Central memory CD4-positive, alpha-beta T cell (primary cell): Measurements from ENCODE around the gene SLC5A2.

Source experiments
- DNase-seq: peaks from one replicate; pipeline ENCODE4 v3.0.0; 2022

The SLC5A2 gene

DNA sequence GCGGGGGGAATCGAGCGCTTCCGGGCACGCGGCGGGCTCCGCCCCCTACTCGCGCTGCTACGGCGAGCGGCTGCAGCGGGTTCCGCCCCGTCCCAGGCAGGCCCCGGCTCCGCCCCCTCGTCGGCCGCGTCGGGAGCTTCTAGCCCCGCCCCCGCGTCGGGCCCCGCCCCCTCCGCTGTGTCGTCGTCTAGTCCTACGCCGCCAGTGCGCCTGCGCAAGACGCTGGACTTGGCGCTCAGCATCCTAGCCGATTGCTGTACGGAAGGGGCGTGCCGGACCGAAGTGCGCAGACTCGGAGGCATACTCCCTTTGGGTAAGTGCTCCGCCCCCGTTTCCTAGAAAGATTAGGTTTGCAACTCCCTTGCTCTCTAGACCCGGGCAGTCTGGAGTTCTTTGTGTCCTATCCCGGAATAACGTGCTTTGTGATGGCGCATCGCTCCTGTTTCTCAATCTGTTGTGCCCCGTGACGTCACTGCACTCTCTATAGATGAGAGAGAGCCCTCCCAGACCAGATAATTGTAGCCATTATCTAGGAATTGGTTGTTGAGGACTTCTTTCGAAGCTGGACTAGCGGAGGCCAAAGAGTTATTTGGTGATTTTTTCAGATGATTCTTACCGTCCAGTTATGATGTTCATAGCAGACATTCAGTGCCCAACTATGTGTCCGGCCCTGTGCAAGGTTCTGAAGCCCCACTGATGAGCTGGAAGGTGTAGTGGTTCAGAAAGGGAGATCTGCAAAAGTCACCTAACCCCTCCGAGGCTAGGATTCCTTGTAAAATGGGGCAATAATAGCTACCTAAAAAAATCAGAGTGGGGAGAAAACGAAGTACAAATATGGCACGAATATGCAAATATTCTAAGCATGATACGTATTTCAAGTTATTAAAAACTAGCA lies 23.0 kb upstream of the SLC5A2 start:
- peak; percentile 99 for DNase-seq

DNA sequence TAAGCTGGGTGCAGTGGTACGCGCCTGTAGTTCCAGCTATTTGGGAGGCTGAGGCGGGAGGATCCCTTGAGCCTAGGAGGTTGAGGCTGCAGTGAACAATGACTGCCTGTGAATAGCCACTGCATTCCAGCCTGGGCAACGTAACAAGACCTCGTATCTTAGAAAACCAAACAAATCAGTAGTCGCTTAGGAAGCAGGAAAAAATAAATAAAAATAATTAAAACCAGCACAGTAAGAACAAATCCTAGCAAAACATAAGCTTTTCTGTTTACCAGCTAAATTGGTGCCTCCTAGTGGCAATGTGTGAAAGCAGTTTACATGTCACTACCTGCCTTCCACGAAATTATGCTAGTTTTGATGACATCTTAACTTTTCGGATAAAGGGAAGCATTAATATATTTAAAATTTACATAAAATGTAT lies 22.3 kb upstream of the SLC5A2 start:
- DNase-seq: peak; percentile 38

DNA sequence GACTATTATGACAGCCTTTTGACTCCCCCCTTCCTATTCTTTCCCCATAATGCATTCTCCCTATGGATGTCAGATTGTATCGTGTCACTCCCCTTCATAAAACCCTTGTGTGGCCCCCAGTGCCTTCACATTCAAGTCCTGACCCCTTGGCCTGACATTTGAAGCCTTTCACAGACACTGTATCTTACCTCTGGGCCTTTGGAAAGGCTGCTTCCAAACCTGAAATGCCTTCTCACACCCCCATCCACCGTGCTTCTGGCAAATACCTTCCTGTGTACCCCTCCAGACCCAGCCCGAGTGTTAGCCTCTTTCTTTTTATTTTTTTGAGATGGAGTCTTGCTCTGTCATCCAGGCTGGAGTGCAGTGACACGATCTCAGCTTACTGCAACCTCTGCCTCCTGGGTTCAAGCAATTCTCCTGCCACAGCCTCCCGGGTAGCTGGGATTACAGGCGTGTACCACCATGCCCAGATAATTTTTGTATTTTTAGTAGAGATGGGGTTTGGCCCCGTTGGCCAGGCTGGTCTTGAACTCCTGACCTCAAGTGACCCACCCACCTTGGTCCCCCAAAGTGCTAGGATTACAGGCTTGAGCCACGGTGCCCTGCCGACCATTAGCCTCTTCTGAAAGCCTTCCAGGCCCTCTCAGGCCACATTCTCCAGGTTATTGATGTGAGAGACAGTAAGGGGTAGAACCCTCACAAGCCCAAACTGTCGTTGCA lies 21.6 kb upstream of the SLC5A2 start:
- no peak for DNase-seq

DNA sequence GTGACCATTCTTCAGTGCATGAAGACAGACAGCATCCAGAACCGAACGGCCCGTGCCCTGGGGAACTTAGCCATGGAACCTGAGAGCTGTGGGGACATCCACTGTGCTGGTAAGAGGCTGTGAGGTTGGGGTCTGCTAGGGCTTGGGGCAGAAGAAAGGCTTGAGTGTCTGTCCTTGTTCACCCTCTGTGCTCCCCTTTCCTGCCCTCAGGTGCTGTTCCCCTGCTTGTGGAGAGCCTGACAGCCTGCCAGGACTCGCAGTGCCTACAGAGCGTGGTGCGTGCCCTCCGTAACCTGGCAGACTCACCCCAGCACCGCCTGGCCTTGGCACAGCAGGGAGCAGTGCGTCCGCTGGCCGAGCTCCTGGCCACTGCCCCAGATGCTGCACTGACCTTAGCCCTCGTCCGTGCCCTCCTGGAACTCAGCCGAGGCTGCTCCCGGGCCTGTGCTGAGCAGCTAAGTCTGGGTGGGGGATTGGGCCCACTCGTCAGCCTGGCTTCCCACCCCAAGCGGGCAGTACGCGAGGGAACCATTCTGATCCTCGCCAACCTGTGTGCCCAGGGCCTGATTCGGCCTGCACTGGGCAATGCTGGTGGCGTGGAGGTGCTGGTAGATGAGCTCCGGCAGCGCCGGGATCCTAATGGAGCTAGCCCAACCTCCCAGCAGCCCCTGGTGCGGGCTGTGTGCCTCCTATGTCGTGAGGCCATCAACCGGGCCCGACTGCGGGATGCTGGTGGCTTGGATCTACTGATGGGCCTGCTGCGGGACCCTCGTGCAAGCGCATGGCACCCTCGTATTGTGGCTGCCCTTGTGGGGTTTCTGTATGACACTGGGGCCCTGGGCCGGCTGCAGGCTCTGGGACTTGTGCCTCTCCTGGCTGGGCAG lies 20.8 kb upstream of the SLC5A2 start:
- DNase-seq: no peak

DNA sequence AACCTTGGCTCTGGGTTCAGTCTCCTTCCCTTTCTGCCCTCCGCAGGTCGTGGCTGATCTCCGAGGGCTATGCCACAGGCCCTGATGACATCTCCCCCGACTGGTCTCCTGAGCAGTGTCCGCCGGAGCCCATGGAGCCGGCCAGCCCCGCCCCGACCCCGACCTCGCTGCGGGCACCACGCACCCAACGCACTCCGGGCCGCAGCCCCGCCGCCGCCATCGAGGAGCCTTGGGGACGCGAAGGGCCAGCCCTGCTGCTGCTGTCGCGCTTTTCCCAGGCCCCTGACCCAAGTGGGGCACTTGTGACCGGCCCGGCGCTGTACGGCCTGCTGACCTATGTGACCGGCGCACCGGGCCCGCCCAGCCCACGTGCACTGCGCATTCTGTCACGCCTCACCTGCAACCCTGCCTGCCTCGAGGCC lies 18.6 kb upstream of the SLC5A2 start:
- no peak for DNase-seq

DNA sequence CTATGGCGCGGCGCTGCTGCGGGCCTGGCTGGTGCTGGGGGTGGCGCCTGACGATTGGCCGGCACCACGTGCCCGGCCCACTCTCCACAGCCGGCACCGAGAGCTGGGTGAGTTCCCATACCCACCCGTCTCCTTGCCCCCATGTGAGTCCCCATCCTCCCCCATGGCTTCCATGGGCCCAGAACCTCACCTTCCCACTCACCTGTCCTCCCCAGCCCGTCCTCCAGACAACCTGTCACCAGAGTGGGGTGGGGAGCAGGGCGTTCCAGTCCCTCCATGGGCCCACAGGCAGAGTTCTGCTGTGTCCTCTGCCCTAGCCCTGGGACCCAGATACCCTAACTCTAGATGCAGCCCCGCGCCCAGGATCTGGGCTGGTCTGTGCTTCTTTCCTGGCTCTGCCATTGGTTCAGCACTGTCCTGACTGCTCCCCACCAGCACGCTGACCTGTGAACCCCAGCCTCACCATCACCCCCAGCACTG lies 18.1 kb upstream of the SLC5A2 start:
- no peak for DNase-seq

DNA sequence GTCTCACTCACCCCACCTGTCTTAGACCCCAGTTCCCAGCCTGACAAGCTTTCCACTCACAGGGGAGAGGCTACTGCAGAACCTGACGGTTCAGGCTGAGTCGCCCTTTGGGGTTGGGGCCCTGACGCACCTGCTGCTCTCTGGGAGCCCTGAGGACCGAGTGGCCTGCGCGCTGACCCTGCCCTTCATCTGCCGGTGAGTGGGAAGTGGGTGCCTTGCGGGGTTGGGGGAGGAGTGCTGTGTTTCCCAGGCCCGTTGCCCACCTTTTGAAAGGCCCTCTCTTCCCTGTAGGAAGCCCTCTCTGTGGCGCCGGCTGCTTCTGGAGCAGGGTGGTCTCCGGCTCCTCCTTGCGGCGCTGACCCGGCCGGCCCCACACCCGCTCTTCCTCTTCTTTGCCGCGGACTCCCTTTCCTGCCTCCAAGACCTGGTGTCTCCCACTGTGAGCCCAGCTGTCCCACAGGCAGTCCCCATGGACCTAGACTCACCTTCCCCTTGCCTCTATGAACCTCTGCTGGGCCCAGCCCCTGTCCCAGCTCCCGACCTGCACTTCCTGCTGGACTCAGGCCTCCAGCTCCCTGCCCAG lies 17.0 kb upstream of the SLC5A2 start:
- DNase-seq: no peak

DNA sequence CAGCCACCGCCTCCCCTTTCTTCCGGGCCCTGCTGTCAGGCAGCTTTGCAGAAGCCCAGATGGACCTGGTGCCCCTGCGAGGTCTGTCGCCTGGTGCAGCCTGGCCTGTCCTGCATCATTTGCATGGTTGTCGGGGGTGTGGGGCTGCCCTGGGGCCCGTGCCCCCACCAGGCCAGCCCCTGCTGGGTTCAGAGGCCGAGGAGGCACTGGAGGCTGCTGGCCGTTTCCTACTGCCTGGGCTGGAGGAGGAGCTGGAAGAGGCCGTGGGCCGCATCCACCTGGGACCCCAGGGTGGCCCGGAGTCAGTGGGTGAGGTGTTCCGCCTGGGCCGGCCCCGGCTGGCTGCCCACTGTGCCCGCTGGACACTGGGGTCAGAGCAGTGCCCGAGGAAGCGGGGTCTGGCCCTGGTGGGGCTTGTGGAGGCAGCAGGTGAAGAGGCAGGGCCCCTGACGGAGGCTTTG lies 16.5 kb upstream of the SLC5A2 start:
- no peak for DNase-seq

DNA sequence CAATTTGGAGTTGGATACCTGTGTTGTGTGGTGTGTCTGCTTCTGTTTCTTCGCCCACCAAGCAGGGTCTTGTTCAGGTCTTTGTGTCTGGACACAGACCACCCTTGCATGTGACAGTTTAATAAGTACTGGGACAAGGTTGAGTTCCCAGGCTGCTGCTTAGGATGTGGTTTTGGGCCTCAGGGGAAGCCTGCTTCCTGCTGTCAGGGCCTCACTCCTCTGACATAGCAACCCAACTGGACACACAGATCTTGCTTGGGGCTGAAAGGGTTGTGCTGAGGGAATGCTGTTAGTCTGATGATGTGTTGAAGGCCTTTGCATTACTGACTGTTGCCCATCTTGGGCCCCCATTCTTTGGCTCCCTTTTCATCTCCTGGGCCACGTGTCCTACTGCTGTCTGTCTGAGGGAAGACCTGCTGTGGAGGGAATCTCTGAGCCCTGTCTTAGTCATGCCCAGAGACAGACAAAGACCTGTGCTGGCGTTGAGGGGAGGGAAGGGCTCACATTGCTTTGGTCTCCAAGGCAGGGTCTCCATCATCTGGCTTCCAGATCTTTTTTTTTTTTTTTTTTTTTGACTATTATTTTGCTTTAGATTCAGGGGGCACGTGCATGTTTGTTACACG lies 15.7 kb upstream of the SLC5A2 start:
- DNase-seq: no peak

DNA sequence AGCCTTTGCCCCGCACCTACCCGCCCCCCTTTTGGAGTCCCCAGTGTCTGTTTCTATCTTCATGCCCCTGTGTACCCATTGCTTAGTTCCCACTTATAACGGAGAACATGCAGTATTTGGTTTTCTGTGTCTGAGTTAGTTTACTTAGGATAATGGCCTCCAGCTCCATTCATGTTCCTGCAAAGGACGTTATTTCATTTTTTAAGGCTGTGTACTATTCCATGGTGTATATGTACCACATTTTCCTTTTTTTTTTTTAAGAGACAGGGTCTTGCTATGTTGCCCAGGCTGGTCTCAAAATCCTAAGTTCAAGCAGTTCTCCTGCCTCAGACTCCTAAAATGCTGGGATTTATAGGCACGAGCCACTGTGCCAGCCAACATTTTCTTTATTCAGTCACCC lies 15.1 kb upstream of the SLC5A2 start:
- DNase-seq: no peak

DNA sequence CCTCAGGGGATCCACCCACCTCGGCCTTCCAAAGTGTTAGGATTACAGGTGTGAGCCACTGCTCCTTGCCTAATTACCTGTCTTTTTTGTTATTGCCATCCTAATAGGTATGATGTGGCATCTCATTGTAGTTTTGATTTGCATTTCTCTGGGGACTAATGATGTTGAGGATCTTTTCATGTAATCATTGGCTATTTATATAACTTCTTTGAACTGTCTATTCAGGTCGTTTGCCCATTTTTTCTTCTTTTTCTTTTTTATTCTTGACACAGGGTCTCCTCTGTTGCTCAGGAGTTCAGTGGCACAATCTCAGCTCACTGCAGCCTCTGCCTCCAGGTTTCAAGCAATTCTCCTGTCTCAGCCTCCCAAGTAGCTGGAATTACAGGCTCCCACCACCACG lies 12.3 kb upstream of the SLC5A2 start:
- DNase-seq: no peak

DNA sequence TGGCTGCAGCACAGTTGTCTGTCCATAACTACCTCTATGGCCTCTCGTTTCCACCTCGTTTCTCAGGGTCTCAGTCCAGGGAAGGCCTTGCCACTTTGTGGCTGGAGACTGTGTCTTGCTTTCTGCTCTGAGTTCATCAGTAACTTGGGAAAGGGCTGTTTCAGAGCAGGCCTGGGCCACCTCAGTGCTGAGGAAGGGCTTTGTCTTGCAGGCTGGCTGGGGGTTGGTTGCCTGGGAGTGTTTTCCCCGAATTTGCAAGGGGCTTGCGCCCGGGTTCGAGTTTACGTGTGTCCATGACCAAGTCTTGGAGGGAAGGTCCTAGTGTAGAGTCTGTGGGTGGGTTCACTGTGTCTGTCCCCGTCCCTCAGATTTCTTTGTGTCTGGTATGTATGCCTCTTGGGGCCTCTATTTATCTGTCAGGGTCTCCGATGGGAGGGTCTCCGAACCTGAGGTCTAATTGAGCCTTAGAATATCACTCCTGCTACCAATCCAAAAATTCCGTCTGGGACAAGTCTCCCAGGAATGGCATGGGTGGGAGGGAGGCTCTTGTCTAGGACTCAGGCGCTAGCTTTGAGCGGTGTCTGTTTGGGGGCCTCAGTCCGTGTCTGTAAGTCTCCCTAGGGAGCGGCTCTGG lies 11.6 kb upstream of the SLC5A2 start:
- no peak for DNase-seq

DNA sequence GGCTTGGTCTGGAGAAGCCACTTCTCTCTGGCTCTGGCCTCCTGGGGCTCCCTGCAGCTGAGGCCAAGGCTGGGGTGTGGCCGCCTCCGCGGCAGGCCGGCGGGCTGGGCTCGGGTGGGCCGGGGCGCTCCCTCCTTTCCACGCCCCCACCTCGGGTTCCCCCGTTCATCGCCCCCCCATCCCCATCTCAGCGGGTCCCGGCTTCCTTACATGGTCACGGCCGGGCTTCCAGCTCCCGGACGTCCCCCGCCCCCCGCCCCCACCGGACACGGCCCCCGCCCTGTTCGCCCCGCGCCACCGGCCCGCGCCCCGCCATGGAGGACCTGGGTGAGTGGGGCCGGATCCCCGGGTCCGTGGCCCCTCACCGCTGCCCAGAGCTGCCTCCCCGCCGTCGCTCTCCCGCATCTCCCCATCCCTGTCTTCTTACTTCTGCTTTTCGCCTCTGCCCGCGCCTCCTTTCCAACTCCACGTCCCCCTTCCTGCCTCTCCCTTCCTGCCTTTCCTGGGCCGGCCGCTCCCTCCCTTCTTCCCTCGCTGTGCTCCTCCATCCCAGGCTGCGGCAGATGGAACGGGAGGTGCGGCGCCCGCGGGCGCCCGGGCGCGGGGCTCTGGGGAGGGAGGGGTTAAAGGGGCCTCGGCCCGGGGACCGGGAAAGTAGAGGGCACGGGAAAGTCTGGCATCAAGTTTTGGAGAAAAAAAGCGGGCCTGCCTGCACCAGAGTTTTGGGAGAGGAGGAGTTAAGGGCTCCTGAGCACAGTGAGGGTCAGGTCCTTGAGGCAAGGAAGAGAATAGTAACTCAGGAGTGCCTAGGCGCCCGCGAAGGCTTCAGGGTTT lies 10.8 kb upstream of the SLC5A2 start, which contains the start of gene TGFB1I1:
Gene TGFB1I1 (plus strand): TSS at position 278 of the 834 bp plus-strand sequence. CDS start 37 bp downstream, at position 315.
- DNase-seq: no peak

DNA sequence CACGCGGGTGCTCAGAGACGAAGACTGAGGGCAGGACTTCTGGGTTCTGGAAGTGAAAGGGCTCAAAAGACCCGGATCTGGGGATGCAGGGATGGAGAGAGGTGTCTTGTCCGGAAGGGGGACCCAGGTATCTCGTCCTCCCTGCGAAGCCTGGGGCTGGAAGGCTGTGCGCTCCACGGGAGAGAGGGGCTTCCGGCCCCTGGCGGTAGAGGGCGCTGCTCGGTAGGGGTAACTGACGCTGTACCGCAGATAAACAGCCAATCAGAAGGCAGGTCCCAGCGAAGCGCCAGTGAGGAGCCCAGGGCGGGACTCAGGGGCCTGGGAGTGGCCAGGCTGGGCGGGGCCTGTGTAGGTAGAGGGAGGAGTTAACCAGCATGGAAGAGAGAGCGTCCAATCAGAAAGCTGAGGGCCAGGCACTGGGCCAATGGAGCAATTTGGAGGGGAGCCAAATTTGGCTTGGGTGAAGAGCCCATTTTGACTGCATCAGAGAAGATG lies 10.2 kb upstream of the SLC5A2 start:
- peak; percentile 19 for DNase-seq

DNA sequence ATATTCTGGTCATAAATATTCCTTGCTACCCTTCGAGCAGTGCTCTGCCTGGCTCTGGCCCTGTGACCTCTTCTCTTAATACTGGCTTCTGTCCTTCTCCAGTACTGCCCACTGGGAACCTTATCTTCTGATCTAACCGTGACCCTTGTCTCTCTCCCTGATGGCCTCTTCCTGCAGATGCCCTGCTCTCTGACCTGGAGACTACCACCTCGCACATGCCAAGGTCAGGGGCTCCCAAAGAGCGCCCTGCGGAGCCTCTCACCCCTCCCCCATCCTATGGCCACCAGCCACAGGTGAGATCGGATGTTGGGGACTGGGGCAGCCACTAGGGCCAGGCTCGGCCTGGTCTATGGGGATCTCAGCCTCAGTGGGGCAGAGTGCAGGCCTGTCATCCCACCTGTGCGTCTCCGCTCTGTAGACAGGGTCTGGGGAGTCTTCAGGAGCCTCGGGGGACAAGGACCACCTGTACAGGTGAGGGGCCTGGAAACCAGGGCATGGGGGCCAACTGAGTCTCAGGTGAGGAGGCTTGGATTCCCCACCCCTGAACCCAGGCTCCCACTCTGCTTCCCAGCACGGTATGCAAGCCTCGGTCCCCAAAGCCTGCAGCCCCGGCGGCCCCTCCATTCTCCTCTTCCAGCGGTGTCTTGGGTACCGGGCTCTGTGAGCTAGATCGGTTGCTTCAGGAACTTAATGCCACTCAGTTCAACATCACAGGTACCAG lies 9.5 kb upstream of the SLC5A2 start:
- DNase-seq: no peak

DNA sequence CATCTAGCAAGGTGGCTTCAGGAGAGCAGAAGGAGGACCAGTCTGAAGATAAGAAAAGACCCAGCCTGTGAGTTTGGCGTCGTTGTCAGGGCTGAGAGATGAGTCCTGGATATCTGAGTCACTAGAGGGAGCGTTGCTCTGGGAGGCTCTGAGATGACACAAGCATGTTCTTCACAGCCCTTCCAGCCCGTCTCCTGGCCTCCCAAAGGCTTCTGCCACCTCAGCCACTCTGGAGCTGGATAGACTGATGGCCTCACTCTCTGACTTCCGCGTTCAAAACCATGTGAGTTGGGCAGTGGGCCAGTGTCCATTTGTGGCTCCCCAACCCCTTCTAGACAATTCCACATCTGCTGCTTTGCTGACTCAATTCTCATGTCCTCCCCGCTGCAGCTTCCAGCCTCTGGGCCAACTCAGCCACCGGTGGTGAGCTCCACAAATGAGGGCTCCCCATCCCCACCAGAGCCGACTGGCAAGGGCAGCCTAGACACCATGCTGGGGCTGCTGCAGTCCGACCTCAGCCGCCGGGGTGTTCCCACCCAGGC lies 8.7 kb upstream of the SLC5A2 start:
- no peak for DNase-seq

DNA sequence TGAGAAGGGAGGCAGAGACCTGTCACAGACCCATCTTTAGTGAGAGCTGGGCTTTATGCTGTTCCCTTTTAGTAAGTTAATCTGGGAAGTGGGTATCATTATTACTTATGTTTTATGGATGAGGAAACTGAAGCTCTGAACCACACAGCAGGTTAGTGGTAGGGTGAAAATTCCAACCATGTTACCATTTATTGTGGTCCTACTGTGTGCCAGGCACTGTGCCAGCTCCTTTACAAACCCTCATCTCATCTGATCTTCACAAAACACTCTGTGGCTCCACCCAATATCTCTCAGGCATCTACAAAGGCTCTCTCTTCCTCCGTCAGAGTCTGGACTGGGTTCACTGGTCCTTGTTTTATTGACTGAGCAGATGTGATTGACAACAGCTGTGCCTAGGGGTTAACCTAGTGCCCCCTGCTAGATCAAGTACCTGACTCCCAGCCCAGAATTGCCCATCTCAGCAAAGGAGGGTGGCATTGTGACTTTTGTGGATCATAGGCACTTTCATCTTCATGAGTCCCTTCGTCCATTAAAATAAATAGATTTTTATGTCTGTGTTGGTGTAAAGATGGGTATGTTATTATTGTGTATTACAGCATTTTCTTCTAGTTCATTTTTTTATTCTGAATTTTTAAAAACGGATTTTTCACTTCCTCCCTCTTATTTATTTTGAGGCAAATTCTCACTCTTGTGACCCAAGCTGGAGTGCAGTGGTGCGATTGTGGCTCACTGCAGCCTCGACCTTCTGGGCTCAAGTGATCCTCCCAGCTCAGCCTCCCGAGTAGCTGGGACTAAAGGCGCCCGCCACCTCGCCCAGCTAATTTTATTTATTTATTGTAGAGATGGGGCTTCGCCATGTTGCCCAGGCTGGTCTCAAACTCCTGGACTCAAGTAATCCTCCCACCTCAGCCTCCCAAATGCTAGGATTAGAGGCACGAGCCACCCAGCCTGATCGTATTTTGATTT lies 7.9 kb upstream of the SLC5A2 start:
- no peak for DNase-seq

DNA sequence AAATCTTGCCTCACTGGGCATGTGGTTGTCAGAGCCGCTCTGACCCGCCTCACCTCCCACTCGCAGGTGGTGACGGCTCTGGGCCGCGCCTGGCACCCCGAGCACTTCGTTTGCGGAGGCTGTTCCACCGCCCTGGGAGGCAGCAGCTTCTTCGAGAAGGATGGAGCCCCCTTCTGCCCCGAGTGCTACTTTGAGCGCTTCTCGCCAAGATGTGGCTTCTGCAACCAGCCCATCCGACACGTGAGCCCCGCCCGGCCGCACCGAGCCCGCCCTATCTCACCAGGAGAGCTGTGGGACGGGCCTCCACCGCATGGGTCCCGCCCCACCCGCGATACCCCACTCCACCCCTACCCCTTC lies 7.0 kb upstream of the SLC5A2 start:
- no peak for DNase-seq
